ENCODE data around the gene ARHGAP27.

DNA sequence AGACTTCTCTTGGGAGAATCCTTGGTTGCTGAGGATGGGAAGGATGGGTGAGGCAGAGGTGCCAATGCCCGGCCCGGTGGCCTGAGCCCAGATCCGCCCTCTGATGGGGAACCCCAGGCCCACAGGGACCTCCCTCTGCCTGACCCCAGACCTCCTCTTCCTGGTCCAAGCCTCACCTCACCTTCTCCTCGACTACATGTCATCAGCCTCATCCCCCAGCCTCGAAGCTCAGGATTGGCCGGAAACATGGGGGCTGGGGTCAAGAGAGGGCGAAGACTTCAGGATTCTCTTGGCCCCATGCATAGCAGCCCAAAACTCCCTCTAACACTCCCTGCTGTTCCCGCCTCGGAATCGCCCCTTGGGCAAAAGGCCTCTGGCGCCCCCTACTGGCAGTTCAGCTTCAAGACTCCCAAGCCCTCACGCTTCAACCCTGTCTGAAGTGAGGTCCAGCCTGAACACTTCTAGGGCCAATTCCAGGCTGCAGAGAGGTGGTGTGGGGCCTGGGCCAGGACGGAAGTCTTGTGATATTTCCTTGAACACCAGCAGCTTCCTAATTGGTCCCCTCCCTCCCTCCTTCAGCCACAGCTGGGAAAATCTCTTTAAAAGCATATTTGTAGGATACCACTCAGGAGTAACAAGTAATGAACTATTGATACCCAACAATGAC is 47.2 kb downstream of the ARHGAP27 start:
- TF ChIP-seq, protein P1, sequence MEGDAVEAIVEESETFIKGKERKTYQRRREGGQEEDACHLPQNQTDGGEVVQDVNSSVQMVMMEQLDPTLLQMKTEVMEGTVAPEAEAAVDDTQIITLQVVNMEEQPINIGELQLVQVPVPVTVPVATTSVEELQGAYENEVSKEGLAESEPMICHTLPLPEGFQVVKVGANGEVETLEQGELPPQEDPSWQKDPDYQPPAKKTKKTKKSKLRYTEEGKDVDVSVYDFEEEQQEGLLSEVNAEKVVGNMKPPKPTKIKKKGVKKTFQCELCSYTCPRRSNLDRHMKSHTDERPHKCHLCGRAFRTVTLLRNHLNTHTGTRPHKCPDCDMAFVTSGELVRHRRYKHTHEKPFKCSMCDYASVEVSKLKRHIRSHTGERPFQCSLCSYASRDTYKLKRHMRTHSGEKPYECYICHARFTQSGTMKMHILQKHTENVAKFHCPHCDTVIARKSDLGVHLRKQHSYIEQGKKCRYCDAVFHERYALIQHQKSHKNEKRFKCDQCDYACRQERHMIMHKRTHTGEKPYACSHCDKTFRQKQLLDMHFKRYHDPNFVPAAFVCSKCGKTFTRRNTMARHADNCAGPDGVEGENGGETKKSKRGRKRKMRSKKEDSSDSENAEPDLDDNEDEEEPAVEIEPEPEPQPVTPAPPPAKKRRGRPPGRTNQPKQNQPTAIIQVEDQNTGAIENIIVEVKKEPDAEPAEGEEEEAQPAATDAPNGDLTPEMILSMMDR (IDR thresholded peaks at IDR 0.05) = peak in 5 of 7 experiments; percentile 89 to 98 (median 98)
- no peak for TF ChIP-seq POLR2A (IDR thresholded peaks at IDR 0.05)

Data from stomach (tissue), 4 donors.